ENCODE data around the gene ZFAND3. TPM values are rescaled to one million over a fixed set of nuclear protein-coding genes. Genes with fewer than 3 reads are reported as not detected.

The ZFAND3 gene
- total RNA-seq, 1 donor from 2014 or later: 18.7 TPM

- TF ChIP-seq, protein P1, sequence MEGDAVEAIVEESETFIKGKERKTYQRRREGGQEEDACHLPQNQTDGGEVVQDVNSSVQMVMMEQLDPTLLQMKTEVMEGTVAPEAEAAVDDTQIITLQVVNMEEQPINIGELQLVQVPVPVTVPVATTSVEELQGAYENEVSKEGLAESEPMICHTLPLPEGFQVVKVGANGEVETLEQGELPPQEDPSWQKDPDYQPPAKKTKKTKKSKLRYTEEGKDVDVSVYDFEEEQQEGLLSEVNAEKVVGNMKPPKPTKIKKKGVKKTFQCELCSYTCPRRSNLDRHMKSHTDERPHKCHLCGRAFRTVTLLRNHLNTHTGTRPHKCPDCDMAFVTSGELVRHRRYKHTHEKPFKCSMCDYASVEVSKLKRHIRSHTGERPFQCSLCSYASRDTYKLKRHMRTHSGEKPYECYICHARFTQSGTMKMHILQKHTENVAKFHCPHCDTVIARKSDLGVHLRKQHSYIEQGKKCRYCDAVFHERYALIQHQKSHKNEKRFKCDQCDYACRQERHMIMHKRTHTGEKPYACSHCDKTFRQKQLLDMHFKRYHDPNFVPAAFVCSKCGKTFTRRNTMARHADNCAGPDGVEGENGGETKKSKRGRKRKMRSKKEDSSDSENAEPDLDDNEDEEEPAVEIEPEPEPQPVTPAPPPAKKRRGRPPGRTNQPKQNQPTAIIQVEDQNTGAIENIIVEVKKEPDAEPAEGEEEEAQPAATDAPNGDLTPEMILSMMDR (conservative IDR thresholded peaks at IDR 0.05; ENCODE audit: low read depth, low read length): no peak
- H3K4me3 ChIP-seq (ENCODE audit: low read depth, low read length): no peak overlapping the region
- no peak for DNase-seq (ENCODE audit: low read depth)
These were observed 238.5 kb downstream of the ZFAND3 start for GRCh38 chr6:38057994-38058393.

DNA sequence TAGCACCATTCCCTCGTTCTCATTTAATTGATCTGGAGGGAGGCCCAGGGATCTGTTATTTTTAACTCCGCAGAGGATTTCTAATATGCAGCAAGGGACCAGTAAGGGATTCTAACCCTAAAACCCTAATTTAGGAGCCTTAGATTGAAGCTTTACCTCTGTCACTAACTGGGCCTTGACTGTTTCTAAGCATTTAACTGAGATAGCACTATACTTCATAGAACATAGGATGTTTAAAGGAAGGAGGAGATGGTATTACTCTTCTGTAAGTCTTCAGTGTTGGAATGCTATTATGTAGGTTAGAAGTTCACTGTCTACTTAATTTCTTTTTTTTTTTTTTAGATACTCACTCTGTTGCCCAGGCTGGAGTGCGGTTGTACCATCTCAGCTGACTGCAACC is 242.5 kb downstream of the ZFAND3 start:
- no peak for DNase-seq (ENCODE audit: low read depth)
- H3K4me3 ChIP-seq (ENCODE audit: low read depth, low read length): no peak overlapping the region
- TF ChIP-seq, protein P1 (conservative IDR thresholded peaks at IDR 0.05; ENCODE audit: low read depth, low read length): no peak

GRCh38 chr6:38063973-38064372 is 244.4 kb downstream of the ZFAND3 start:
- H3K4me3 ChIP-seq (ENCODE audit: low read depth, low read length): no peak overlapping the region
- no peak for DNase-seq (ENCODE audit: low read depth)
- TF ChIP-seq, protein P1 (conservative IDR thresholded peaks at IDR 0.05; ENCODE audit: low read depth, low read length): no peak

DNA sequence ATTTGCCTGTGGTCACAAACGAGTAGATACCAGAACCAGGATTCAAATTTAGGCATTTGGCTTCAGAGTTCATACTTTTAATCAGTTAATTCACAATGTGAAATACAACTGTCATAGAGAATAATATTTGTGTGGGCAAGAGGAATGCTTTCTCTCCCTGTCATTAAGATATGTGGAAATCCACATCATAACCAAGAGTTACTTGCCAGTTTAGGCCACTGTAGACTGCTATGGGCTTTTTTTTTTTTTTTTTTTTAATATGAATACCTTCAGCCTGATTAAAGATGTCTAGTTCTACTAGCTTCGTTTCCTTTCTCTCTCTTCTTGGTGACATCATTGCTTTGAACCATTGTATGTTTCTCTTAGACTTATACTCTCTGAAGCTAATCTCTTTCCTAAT is 244.9 kb downstream of the ZFAND3 start:
- no peak for DNase-seq (ENCODE audit: low read depth)
- TF ChIP-seq, protein P1 (conservative IDR thresholded peaks at IDR 0.05; ENCODE audit: low read depth, low read length): no peak
- no peak overlapping the region for H3K4me3 ChIP-seq (ENCODE audit: low read depth, low read length)

GRCh38 chr6:38065734-38066305 is 246.3 kb downstream of the ZFAND3 start:
- H3K4me3 ChIP-seq (ENCODE audit: low read depth, low read length): no peak overlapping the region
- TF ChIP-seq, protein P1 (conservative IDR thresholded peaks at IDR 0.05; ENCODE audit: low read depth, low read length): no peak
- no peak for DNase-seq (ENCODE audit: low read depth)

- no peak overlapping the region for H3K4me3 ChIP-seq (ENCODE audit: low read depth, low read length)
- TF ChIP-seq, protein P1 (conservative IDR thresholded peaks at IDR 0.05; ENCODE audit: low read depth, low read length): no peak
- no peak for DNase-seq (ENCODE audit: low read depth)
These were observed 247.9 kb downstream of the ZFAND3 start for GRCh38 chr6:38067263-38067980.

All from epithelial cell of proximal tubule (primary cell).